HEK293 (cell line): ENCODE measurements around the gene ZNF143.
A peak's percentile ranks its signal among the peaks of the same experiment; 100 is the strongest.

Experiments
- BCL11A ChIP-seq: fragments of 450-650 bp; formaldehyde crosslinking; IDR thresholded peaks from 2 replicates; pipeline ENCODE4 v1.5.1; 2016; ENCODE audit warnings: low read depth, missing biosample characterization, missing genetic modification characterization
- GLI2 ChIP-seq: fragments of 450-650 bp; formaldehyde crosslinking; IDR thresholded peaks from 2 replicates; pipeline ENCODE4; 2017; ENCODE audit warnings: missing biosample characterization, missing genetic modification characterization, low read depth, borderline replicate concordance
- GLIS1 ChIP-seq: fragments of 450-650 bp; formaldehyde crosslinking; IDR thresholded peaks from 2 replicates; pipeline ENCODE4 v1.5.1; 2016; ENCODE audit warnings: missing biosample characterization, missing genetic modification characterization
- KLF7 ChIP-seq: fragments of 450-650 bp; formaldehyde crosslinking; IDR thresholded peaks from 2 replicates; pipeline ENCODE4 v1.5.1; 2016; ENCODE audit warnings: missing biosample characterization, missing genetic modification characterization, borderline replicate concordance
- MEIS1 ChIP-seq: sonication (generic); formaldehyde crosslinking; IDR thresholded peaks from 2 replicates; pipeline ENCODE4 v1.8.1; 2022; ENCODE audit warnings: missing genetic modification reagents, mild to moderate bottlenecking, borderline replicate concordance
- SCRT1 ChIP-seq: fragments of 450-650 bp; formaldehyde crosslinking; IDR thresholded peaks from 2 replicates; pipeline ENCODE4 v1.5.1; 2016; ENCODE audit warnings: missing biosample characterization, missing genetic modification characterization, borderline replicate concordance
- WT1 ChIP-seq: fragments of 450-650 bp; formaldehyde crosslinking; IDR thresholded peaks from 2 replicates; pipeline ENCODE4 v1.5.1; 2016; ENCODE audit warnings: missing biosample characterization, missing genetic modification characterization
- ZNF221 ChIP-seq: fragments of 450-650 bp; formaldehyde crosslinking; IDR thresholded peaks from 2 replicates; pipeline ENCODE4 v1.5.1; 2017; ENCODE audit warnings: missing biosample characterization, missing genetic modification characterization, borderline replicate concordance
- ZNF23 ChIP-seq: fragments of 450-650 bp; formaldehyde crosslinking; IDR thresholded peaks from 2 replicates; pipeline ENCODE4 v1.5.1; 2016; ENCODE audit warnings: missing biosample characterization, missing genetic modification characterization, borderline replicate concordance
- ZNF530 ChIP-seq: fragments of 450-650 bp; formaldehyde crosslinking; IDR thresholded peaks from 2 replicates; pipeline ENCODE4 v1.5.1; 2016; ENCODE audit warnings: low read depth, missing biosample characterization, missing genetic modification characterization
- ZNF549 ChIP-seq: fragments of 450-650 bp; IDR thresholded peaks from 2 replicates; pipeline ENCODE4 v1.5.1; 2018; ENCODE audit warnings: missing biosample characterization, missing genetic modification characterization, mild to moderate bottlenecking, inconsistent platforms, moderate library complexity
- ZNF596 ChIP-seq: fragments of 450-650 bp; IDR thresholded peaks from 2 replicates; pipeline ENCODE4 v1.5.0; 2018; ENCODE audit warnings: missing biosample characterization, mild to moderate bottlenecking, missing genetic modification characterization, moderate library complexity
- ZNF707 ChIP-seq: fragments of 450-650 bp; formaldehyde crosslinking; IDR thresholded peaks from 2 replicates; pipeline ENCODE4 v1.5.1; 2016; ENCODE audit warnings: missing biosample characterization, missing genetic modification characterization
- ZNF768 ChIP-seq: fragments of 450-650 bp; formaldehyde crosslinking; IDR thresholded peaks from 2 replicates; pipeline ENCODE4 v1.5.1; 2018; ENCODE audit warnings: missing biosample characterization, mild to moderate bottlenecking, missing genetic modification characterization
- TF ChIP-seq, protein P1 (sequence below): fragments of 450-650 bp; formaldehyde crosslinking; IDR thresholded peaks from 2 replicates; pipeline ENCODE4 v1.5.1; 2016; ENCODE audit warnings: missing biosample characterization, missing genetic modification characterization
- TF ChIP-seq, protein P2 (sequence below): fragments of 450-650 bp; formaldehyde crosslinking; optimal IDR thresholded peaks from 2 replicates; pipeline ENCODE3; 2016; ENCODE audit warnings: missing biosample characterization, mild to moderate bottlenecking, missing genetic modification characterization
- TF ChIP-seq, protein P3 (sequence below): fragments of 450-650 bp; formaldehyde crosslinking; IDR thresholded peaks from 2 replicates; pipeline ENCODE4 v1.5.1; 2017; ENCODE audit warnings: missing biosample characterization, missing genetic modification characterization
- TF ChIP-seq, protein P4 (sequence below): fragments of 450-650 bp; formaldehyde crosslinking; IDR thresholded peaks from 2 replicates; pipeline ENCODE4 v1.5.1; 2016; ENCODE audit warnings: missing biosample characterization, missing genetic modification characterization
- TF ChIP-seq, protein P5 (sequence below): fragments of 450-650 bp; formaldehyde crosslinking; IDR thresholded peaks from 2 replicates; pipeline ENCODE4 v1.5.1; 2016; ENCODE audit warnings: missing biosample characterization, missing genetic modification characterization, borderline replicate concordance

The ZNF143 gene

DNA sequence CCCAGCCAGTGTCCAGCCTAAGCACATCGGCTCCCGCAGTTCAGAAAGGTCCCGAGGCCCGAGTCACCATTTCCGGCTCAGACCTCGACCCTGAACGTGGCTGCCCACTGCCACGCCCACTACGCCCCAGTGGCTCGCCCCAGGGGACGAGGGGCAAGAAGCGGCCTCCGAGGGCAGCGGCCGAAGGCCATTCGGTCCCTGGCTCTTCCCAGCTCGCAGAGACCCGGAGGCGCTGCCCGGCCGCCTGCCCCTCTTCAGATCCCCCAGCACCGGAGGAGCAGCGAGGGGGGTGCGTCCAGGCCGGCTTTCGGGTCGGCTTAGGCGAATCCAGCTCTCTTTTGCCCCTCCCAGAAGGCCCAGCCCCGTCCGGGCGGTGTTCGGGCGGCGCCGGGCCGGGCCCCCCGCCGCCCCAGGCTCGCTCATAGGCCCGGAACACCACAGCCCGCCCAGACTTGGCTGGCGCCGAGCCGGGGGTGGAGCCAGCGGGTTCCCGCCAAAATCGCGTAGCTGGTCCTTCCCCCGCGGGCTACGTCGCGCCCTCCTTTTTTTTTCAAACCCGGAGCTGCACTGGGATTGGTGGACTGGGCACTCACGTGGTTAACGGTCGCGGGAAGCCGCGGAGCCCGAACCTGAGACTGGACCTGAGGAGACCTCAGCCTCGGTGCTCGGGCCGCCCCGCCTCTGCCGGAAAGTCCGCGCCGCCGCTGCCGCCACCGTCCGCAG is 112.4 kb downstream of the ZNF143 start, which contains the start of gene WEE1 (continued):
- no peak for TF ChIP-seq GLI2
- TF ChIP-seq SCRT1 (tag by site-specific recombination) = no peak
- TF ChIP-seq ZNF549 (tag by site-specific recombination) = no peak
- no peak for TF ChIP-seq ZNF596 (tag by site-specific recombination)
- TF ChIP-seq GLIS1 (tag by site-specific recombination) = peak; percentile 60; the same call in 1 of the 2 replicates
- TF ChIP-seq, protein P1, sequence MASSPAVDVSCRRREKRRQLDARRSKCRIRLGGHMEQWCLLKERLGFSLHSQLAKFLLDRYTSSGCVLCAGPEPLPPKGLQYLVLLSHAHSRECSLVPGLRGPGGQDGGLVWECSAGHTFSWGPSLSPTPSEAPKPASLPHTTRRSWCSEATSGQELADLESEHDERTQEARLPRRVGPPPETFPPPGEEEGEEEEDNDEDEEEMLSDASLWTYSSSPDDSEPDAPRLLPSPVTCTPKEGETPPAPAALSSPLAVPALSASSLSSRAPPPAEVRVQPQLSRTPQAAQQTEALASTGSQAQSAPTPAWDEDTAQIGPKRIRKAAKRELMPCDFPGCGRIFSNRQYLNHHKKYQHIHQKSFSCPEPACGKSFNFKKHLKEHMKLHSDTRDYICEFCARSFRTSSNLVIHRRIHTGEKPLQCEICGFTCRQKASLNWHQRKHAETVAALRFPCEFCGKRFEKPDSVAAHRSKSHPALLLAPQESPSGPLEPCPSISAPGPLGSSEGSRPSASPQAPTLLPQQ (tag by site-specific recombination) = peak; percentile 37; the same call in 1 of the 2 replicates
- no peak for TF ChIP-seq ZNF221 (tag by site-specific recombination)
- TF ChIP-seq MEIS1 = no peak
- peak; percentile 87 for TF ChIP-seq KLF7 (tag by site-specific recombination)
- TF ChIP-seq ZNF707 = no peak
- TF ChIP-seq, protein P2, sequence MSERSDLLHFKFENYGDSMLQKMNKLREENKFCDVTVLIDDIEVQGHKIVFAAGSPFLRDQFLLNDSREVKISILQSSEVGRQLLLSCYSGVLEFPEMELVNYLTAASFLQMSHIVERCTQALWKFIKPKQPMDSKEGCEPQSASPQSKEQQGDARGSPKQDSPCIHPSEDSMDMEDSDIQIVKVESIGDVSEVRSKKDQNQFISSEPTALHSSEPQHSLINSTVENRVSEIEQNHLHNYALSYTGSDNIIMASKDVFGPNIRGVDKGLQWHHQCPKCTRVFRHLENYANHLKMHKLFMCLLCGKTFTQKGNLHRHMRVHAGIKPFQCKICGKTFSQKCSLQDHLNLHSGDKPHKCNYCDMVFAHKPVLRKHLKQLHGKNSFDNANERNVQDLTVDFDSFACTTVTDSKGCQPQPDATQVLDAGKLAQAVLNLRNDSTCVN = peak; percentile 73
- no peak for TF ChIP-seq ZNF530 (tag by site-specific recombination)
- peak; percentile 73 for TF ChIP-seq WT1 (tag by site-specific recombination)
- TF ChIP-seq, protein P3, sequence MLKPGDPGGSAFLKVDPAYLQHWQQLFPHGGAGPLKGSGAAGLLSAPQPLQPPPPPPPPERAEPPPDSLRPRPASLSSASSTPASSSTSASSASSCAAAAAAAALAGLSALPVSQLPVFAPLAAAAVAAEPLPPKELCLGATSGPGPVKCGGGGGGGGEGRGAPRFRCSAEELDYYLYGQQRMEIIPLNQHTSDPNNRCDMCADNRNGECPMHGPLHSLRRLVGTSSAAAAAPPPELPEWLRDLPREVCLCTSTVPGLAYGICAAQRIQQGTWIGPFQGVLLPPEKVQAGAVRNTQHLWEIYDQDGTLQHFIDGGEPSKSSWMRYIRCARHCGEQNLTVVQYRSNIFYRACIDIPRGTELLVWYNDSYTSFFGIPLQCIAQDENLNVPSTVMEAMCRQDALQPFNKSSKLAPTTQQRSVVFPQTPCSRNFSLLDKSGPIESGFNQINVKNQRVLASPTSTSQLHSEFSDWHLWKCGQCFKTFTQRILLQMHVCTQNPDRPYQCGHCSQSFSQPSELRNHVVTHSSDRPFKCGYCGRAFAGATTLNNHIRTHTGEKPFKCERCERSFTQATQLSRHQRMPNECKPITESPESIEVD (tag by site-specific recombination) = no peak
- TF ChIP-seq, protein P4, sequence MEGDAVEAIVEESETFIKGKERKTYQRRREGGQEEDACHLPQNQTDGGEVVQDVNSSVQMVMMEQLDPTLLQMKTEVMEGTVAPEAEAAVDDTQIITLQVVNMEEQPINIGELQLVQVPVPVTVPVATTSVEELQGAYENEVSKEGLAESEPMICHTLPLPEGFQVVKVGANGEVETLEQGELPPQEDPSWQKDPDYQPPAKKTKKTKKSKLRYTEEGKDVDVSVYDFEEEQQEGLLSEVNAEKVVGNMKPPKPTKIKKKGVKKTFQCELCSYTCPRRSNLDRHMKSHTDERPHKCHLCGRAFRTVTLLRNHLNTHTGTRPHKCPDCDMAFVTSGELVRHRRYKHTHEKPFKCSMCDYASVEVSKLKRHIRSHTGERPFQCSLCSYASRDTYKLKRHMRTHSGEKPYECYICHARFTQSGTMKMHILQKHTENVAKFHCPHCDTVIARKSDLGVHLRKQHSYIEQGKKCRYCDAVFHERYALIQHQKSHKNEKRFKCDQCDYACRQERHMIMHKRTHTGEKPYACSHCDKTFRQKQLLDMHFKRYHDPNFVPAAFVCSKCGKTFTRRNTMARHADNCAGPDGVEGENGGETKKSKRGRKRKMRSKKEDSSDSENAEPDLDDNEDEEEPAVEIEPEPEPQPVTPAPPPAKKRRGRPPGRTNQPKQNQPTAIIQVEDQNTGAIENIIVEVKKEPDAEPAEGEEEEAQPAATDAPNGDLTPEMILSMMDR (tag by site-specific recombination) = 0 out of 2 replicates have a peak, but pooled peaks have one; percentile 11
- TF ChIP-seq, protein P5, sequence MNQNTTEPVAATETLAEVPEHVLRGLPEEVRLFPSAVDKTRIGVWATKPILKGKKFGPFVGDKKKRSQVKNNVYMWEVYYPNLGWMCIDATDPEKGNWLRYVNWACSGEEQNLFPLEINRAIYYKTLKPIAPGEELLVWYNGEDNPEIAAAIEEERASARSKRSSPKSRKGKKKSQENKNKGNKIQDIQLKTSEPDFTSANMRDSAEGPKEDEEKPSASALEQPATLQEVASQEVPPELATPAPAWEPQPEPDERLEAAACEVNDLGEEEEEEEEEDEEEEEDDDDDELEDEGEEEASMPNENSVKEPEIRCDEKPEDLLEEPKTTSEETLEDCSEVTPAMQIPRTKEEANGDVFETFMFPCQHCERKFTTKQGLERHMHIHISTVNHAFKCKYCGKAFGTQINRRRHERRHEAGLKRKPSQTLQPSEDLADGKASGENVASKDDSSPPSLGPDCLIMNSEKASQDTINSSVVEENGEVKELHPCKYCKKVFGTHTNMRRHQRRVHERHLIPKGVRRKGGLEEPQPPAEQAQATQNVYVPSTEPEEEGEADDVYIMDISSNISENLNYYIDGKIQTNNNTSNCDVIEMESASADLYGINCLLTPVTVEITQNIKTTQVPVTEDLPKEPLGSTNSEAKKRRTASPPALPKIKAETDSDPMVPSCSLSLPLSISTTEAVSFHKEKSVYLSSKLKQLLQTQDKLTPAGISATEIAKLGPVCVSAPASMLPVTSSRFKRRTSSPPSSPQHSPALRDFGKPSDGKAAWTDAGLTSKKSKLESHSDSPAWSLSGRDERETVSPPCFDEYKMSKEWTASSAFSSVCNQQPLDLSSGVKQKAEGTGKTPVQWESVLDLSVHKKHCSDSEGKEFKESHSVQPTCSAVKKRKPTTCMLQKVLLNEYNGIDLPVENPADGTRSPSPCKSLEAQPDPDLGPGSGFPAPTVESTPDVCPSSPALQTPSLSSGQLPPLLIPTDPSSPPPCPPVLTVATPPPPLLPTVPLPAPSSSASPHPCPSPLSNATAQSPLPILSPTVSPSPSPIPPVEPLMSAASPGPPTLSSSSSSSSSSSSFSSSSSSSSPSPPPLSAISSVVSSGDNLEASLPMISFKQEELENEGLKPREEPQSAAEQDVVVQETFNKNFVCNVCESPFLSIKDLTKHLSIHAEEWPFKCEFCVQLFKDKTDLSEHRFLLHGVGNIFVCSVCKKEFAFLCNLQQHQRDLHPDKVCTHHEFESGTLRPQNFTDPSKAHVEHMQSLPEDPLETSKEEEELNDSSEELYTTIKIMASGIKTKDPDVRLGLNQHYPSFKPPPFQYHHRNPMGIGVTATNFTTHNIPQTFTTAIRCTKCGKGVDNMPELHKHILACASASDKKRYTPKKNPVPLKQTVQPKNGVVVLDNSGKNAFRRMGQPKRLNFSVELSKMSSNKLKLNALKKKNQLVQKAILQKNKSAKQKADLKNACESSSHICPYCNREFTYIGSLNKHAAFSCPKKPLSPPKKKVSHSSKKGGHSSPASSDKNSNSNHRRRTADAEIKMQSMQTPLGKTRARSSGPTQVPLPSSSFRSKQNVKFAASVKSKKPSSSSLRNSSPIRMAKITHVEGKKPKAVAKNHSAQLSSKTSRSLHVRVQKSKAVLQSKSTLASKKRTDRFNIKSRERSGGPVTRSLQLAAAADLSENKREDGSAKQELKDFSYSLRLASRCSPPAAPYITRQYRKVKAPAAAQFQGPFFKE (tag by site-specific recombination) = no peak
- no peak for TF ChIP-seq ZNF23
- TF ChIP-seq BCL11A = peak; percentile 35; the same call in 1 of the 2 replicates
- TF ChIP-seq ZNF768 (tag by site-specific recombination) = no peak
